ENCODE measurements around the gene LIN7A.
A peak's percentile ranks its signal among the peaks of the same experiment; 100 is the strongest.

The LIN7A gene

DNA sequence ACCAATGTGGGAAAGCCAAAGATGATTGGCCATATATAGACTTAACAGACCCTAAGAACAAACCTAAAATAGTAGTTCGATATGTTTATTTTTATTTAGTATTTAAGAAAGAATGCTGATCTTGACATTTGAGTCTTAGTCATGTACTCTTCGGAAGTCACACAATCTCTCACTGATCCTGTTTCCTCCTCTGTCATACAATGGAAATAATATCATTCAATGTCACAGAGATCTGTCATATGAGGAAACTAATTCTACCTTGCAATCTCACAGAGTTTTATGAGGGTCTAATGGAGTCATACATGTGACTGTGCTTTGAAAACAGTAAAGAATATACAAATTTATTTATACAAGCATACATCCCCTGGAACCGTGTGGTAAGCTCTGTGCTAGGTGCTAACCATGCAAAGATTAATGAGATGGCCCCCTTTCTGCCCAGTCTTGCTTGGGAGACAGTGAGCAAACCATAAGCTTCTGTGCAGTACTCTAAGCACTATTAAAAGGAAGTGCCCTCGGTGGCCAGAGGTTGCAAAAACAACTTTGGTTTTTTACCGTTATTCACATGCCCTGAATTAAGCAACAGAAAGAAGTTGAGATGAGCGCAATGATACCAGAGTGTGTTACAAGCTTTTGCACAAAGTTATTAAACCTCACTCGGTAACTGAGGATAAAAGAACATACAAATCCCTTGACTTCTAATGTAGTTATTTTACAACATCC, 1.7 kb upstream of the LIN7A start:
- DNase-seq (ENCODE audit: low read depth): no peak
- no peak overlapping the region for H3K4me3 ChIP-seq (ENCODE audit: low read depth, low read length)
- TF ChIP-seq, protein P1, sequence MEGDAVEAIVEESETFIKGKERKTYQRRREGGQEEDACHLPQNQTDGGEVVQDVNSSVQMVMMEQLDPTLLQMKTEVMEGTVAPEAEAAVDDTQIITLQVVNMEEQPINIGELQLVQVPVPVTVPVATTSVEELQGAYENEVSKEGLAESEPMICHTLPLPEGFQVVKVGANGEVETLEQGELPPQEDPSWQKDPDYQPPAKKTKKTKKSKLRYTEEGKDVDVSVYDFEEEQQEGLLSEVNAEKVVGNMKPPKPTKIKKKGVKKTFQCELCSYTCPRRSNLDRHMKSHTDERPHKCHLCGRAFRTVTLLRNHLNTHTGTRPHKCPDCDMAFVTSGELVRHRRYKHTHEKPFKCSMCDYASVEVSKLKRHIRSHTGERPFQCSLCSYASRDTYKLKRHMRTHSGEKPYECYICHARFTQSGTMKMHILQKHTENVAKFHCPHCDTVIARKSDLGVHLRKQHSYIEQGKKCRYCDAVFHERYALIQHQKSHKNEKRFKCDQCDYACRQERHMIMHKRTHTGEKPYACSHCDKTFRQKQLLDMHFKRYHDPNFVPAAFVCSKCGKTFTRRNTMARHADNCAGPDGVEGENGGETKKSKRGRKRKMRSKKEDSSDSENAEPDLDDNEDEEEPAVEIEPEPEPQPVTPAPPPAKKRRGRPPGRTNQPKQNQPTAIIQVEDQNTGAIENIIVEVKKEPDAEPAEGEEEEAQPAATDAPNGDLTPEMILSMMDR (IDR thresholded peaks at IDR 0.05; ENCODE audit: control insufficient read depth, extremely low read depth, insufficient read depth): no peak

DNA sequence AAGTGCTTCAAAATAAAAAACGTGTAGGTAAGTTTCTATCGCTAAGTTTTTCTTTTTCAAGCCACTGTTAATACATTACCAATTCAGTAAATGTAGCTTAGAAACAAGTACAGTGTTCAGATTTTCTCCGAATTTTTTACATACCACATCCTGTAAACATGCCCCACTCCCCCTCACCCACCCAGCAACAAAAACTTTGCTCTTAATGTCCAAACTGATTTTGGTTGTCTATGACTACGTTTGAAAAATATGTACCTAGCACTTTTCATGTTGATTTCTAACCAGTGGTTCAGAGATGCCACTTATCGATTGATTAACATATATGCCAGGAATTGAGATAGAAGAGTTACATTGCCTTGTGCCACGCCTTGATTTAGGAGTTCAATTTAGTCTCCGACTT, 663 bp upstream of the LIN7A start:
- TF ChIP-seq, protein P1 (IDR thresholded peaks at IDR 0.05; ENCODE audit: control insufficient read depth, extremely low read depth, insufficient read depth): no peak
- DNase-seq (ENCODE audit: low read depth): no peak
- no peak overlapping the region for H3K4me3 ChIP-seq (ENCODE audit: low read depth, low read length)

DNA sequence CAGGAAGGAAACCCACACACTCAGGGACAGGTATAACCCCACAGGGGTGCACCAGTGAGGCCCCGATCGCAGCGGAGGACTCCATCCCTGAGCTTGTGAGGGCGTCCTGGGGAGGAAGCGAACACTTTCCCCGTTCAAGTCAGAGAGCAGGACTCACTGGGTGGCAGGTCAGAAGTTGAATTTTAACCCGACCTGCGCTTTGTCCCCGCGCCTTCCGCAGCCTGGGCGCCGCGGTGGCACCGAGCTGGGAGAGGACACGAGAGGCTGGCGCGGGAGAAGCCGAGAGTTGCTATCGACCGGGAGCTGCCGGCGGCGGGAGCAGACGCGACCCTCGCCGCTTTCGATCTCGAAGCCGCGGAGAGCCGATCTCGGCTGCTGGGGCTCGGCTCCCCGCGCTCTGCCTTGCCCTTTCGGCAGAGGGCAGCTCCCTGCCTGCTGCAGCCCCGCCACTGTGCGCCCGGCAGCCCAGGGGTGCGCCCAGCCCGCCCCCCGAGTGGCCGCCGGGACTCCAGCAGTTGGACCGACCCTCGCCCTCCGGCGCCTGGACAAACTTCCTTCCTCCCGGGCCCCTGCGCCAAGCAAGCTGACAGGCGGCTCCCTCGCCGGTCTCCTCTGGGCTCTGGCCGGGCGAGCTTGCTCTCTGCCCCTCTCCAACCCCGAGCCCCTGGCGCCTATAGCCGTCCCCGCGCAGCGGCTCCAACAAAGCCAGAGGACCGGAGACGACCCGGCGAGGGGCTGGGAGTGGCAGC, 918 bp downstream of the LIN7A start:
- H3K4me3 ChIP-seq (ENCODE audit: low read depth, low read length): peak overlapping the region; percentile 76
- no peak for DNase-seq (ENCODE audit: low read depth)
- TF ChIP-seq, protein P1 (IDR thresholded peaks at IDR 0.05; ENCODE audit: control insufficient read depth, extremely low read depth, insufficient read depth): peak; percentile 28

DNA sequence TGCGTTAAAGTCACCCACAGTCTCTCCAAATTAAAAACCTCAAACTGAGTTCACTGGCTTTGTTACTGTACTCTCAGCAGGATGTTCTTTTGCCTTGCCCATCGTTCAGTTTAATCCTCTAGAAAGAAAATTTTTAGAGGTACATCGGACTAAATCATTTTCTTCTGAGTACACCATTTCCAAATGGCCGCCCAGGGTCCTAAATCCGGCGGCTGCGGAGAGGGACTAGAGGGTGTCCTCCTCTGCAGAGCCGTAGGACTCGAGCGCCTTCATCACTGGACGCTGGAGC, 1.4 kb downstream of the LIN7A start:
- peak overlapping the region; percentile 76 for H3K4me3 ChIP-seq (ENCODE audit: low read depth, low read length)
- DNase-seq (ENCODE audit: low read depth): no peak
- TF ChIP-seq, protein P1 (IDR thresholded peaks at IDR 0.05; ENCODE audit: control insufficient read depth, extremely low read depth, insufficient read depth): 0 out of 2 replicates have a peak, but pooled peaks have one; percentile 8

DNA sequence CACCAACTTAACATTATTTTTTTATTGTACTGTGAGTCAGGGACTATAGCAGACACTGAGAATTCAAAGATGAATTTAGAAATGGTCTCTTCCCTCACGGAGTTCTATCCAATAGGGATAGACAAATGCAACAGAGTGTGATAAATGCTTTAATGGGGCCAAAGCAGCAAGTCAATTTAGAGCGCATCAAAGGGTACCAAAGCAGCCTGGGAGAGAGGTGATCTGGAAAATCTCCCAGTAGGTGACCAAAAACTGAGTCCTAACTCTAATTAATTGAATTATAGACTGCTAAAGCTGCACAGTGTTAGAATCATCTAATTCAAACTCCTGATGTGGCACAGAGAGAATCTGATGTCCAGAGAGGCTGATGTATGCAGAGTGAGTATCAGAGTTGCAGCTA, 2.6 kb downstream of the LIN7A start:
- no peak overlapping the region for H3K4me3 ChIP-seq (ENCODE audit: low read depth, low read length)

DNA sequence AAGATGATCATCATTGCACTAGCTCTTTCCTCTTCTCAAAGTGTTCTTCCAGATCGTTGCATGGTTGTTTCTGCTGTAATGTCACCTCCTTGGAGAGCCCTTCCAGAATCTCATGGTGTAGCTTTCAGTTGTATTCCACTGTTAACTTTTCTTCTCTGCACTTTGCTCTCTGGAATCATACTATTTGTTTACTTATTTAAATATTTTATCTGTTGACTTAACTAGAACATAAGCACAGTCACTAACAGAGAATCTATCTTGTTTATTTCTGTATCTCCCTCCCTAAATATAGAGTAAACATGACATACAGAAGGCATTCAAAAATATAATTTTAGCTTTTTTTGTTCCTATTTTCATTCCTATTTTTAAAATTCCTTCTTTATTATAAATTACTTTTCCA, 11.8 kb downstream of the LIN7A start:
- no peak overlapping the region; the same call in 1 of the 2 replicates for H3K4me3 ChIP-seq (ENCODE audit: low read depth, low read length)
- TF ChIP-seq, protein P1 (IDR thresholded peaks at IDR 0.05; ENCODE audit: control insufficient read depth, extremely low read depth, insufficient read depth): no peak
- DNase-seq (ENCODE audit: low read depth): peak; percentile 43

More for the DNA sequence above, 2.6 kb downstream of the LIN7A start:
- no peak for DNase-seq (ENCODE audit: low read depth)
- TF ChIP-seq, protein P1 (IDR thresholded peaks at IDR 0.05; ENCODE audit: control insufficient read depth, extremely low read depth, insufficient read depth): no peak

Measured in LNCaP clone FGC (cell line).